Glomerular visceral epithelial cell (primary cell): ENCODE data around the gene UAP1.

Source experiments
- DNase-seq: peaks from one replicate; pipeline ENCODE4 v3.0.0-alpha.2; 2016; ENCODE audit errors: extremely low spot score

UAP1 gene

DNA sequence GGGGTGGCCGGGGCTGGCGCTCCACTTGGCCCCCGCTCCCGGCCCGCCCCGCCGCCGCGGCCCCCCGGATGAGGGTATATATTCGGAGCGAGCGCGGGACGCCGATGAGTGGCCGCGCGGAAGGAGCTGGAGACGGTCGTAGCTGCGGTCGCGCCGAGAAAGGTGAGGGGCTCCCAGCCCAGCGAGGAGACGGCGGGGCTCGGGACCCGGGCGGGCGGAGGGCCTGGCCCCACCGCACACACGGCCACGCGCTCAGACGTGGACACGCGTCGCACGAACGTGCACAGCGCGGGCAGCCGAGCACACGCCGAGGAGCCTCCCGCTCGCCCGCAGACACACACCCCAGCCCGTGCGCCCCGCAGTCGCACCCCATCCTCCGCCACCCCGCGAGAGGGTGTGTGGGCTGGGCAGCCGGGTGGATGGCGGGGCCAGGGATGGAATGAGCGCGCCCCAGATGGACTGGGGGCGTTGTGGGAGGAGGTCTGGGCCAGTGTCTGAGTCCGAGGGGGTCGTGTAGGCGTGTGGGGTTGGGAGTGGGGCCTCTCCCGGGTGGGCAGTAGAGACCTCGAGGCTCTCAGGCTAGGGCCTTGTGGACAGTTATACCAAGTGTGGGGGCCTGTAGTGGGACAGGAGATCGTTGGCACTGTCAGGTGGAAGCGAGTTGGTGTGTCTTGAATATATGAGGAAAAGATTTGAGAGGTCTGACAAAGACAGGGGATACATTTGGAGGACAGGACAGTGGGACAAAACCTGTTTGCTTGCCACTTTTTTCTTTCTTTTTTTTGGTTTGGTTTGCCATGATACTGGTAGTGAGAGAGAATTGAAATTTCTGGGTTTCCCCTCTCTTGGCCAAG is at the start of gene UAP1:
Gene UAP1, plus strand, starts transcription at position 107 of the 854 bp plus-strand sequence. CDS start 4,347 bp downstream, outside the sequence.
- DNase-seq: peak; percentile 23

- no peak for DNase-seq
Measured at GRCh38 chr1:162527314-162527713, 34.2 kb upstream of the UAP1 start.

GRCh38 chr1:162530307-162530987 is 31.1 kb upstream of the UAP1 start:
- no peak for DNase-seq

DNA sequence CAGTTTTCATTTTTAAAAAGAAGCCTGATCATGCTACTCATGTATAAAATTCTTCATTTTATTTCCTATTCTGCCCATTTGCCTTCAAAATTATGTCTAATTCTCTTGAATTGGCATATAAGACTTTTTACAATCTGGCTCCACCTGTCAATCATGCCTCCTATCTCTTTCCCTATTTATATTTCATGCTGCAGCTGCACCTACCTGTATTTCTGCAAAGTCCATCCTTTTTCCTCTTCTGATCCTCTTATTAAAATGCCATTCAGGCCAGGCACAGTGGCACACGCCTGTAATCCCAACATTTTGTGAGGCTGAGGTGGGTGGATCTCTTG is 30.6 kb upstream of the UAP1 start:
- DNase-seq: no peak

GRCh38 chr1:162535501-162535900 is 26.0 kb upstream of the UAP1 start:
- no peak for DNase-seq

DNA sequence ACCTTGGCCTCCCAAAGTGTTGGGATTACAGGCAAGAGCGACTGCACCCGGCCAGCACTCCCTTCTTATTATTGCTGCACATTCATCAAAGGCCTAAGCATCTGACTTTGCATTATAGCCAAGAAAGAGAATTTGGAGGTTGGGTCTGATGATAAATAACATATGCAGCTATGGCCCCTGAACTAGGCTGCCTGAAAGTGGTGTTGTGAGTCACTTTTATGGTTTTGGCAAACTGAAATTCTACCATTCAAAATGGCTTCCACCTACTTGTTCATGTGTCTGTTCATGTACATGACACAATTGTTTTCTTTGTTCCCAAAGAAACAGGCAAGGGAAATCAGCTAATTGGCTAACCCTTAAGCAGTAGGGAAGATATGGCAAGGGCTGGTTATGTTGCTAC is 25.0 kb upstream of the UAP1 start:
- DNase-seq: peak; percentile 12

GRCh38 chr1:162537216-162537615 is 24.3 kb upstream of the UAP1 start:
- DNase-seq: no peak

- peak; percentile 87 for DNase-seq
Measured at GRCh38 chr1:162538815-162539431, 22.6 kb upstream of the UAP1 start.

DNA sequence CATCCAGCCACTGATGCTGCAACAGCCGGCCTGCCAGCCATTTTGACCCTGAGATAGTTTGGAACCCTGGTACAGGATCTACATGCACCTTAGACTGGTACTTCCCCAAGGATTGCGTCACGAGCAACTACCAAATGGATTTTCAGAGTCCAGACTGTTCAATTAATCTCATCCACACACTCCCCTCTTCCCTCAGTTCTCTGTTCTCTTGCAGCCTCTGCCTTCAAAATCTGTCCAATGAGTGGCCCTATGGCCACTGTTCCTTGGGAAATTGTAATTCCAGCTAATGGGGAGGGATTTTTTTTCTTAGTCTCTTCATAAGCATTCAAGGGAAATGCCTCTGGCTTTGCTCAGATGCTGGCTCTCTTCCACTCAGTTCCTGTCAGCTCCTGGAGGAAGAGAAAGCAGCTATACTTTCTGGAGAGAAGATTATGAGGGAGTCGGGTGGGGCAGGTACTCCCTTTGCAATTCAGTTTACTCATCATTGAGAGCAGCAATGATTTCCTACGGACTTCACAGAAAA is 19.8 kb upstream of the UAP1 start:
- peak; percentile 78 for DNase-seq

- no peak for DNase-seq
Measured at GRCh38 chr1:162543228-162543627, 18.3 kb upstream of the UAP1 start.

DNA sequence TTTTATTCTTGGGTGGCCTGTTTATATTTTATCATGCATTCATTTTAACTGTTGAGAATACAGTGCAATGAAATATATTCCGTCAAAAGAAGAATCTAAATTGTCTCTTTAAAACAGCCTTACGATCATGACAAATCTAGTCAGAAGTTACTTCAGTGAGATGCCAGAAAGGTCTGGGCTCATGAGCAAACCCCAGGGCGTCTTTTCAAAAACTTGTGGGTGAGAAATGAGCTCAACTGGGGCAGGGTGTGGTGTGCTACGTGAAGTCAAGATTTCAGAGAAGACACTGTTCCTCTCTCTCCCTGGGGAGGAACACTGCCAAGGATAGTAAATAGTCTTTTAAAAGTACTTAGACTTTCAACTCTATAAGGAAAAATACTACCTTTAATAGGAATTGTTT is 13.4 kb upstream of the UAP1 start:
- no peak for DNase-seq

DNA sequence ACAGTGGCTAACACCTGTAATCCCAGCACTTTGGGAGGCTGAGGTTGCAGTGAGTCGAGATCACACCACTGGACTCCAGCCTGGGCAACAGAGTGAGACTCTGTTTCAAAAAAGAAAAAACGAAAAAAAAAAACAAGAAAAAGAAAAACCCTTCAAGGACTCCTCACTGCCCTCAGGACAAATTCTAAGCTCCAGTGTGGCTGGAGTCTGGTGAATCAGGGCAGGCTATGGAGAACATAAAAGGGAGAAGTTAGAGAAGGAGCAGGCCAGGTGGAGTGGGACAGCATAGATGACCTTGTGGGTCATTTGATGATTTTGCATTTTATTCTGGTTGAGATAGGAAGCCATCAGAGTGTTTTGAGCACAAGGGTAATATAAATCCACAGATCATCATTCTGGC is 12.5 kb upstream of the UAP1 start:
- no peak for DNase-seq

GRCh38 chr1:162550925-162551324 is 10.6 kb upstream of the UAP1 start:
- no peak for DNase-seq

GRCh38 chr1:162551969-162552683 is 9.4 kb upstream of the UAP1 start:
- no peak for DNase-seq

DNA sequence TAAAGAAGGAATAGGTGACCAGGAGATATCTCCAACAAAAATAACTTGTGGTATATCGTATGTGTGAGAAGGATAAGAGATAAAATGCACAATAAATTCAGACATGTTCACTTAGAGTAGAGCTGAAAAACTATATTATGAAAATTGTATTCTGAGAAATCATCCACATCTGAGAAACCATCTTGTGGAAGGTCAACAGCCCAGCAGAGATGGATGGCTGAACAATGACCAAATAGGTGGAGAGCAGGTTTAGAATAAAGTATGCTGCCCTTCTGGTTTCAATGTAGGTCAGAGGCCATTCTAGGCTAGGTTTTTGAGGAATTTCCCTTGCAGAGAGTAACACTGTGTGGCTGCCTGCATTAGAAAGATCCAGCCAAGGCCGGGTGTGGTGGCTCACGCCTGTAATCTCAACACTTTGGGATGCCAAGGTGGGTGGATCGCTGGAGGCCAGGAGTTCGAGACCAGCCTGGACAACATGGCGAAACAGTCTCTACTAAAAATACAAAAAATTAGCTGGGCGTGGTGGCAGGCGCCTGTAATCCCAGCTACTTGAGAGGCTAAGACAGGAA is 8.8 kb upstream of the UAP1 start:
- DNase-seq: no peak

DNA sequence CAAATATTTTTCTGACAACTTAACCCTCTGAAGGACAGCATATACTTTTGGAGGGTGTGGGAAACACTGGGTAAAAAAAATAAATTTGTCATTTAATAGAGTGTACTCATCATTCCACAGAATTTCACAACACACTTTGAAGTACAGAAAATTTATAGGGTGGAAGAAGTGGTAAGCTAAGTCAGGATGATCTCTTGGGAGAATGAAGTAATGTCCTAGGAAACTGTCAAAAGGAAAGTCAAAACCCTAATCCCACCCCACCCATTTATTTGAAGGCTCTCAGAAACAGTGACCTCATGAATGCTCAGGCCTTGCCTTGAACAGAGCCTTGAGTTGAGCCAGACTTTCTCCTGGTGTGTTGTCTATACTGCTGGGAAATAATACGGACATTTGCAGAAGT is 7.3 kb upstream of the UAP1 start:
- no peak for DNase-seq

- no peak for DNase-seq
Measured at GRCh38 chr1:162557536-162557935, 4.0 kb upstream of the UAP1 start.

DNA sequence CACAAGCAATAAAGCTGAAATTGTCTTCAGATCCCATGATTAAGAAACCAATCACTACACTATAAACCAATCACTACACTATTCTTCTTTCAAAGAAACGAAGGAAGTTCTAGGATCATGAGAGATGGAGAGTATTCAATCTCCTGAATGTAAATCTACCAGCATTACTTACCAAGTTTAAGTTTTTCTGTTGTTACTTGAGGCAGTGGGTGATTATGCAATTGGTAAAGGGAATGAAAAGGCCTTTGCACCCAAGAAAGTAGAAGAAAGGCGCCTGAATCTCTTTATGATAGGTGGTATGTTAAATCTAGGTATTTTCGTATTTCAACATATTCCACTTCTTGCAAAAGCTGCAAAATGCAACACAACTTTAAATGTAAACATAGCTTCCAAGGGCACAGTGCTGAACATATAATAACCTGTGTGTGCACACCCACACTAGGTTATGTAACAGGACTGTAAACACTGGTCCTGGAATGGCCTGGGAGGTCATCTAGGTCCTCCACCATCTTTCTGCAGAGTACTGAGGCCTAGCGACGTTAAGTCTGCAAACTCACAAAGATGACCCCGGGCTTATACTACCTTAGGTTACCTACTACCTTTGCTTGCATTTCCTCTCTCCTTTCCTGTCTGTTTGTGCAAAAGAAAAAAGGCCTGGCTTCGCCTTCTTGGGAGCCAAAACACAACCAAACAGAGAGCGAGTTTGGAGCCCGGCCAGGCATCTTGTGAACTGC is 1.1 kb upstream of the UAP1 start:
- no peak for DNase-seq

- peak; percentile 99 for DNase-seq
Measured at GRCh38 chr1:162561037-162561615, 396 bp upstream of the UAP1 start.

- peak; percentile 46 for DNase-seq
Measured at GRCh38 chr1:162562470-162562828, 927 bp downstream of the UAP1 start.

GRCh38 chr1:162564762-162565218 is 3.3 kb downstream of the UAP1 start:
- no peak for DNase-seq
